ENCODE results near the gene CCDC60. TPM values are rescaled to one million over a fixed set of nuclear protein-coding genes. Genes with fewer than 3 reads are reported as not detected.

Gene CCDC60
- total RNA-seq, 2 donors from 2014 or later: 4.3 to 4.9 TPM

- Histone ChIP-seq H3K27ac (no peak overlapping the region), H3K9me3 (no peaks in the 10 kb centered on the region), H3K36me3 (no peaks in the 10 kb centered on the region), H3K4me1 (replicated peaks) (no peaks in the 10 kb centered on the region), H3K4me3 (no peak overlapping the region), H3K27me3 (replicated peaks; ENCODE audit: insufficient read depth) (no peaks in the 10 kb centered on the region)
- DNase-seq (ENCODE audit: low spot score): no peak
- intact Hi-C loops (cut with DNase I): no loop called here
- WGBS: 95% methylated on average over 1 of the region's 1 CpG
- no peak for TF ChIP-seq POLR2AphosphoS5 (IDR thresholded peaks at IDR 0.05)
- TF ChIP-seq CTCF (IDR thresholded peaks at IDR 0.05): no peak
- TF ChIP-seq POLR2A (IDR thresholded peaks at IDR 0.05): no peak
These were observed 146.0 kb downstream of the CCDC60 start for GRCh38 chr12:119480551-119480950.

- no peaks in the 10 kb centered on the region for H3K9me3 ChIP-seq
- H3K27ac ChIP-seq: no peak overlapping the region
- no peak overlapping the region for H3K4me3 ChIP-seq
- H3K4me1 ChIP-seq (replicated peaks): no peaks in the 10 kb centered on the region
- 51% methylated on average over 4 of the region's 4 CpGs for WGBS
- intact Hi-C loops (cut with DNase I): no loop called here
- H3K27me3 ChIP-seq (replicated peaks; ENCODE audit: insufficient read depth): no peaks in the 10 kb centered on the region
- no peak for DNase-seq (ENCODE audit: low spot score)
- no peaks in the 10 kb centered on the region for H3K36me3 ChIP-seq
- TF ChIP-seq CTCF (IDR thresholded peaks at IDR 0.05): no peak
- TF ChIP-seq POLR2A (IDR thresholded peaks at IDR 0.05): no peak
- no peak for TF ChIP-seq POLR2AphosphoS5 (IDR thresholded peaks at IDR 0.05)
These were observed 152.1 kb downstream of the CCDC60 start for GRCh38 chr12:119486599-119487154.

GRCh38 chr12:119491814-119492213 lies 157.3 kb downstream of the CCDC60 start:
- WGBS: 93% methylated on average over 5 of the region's 5 CpGs
- Histone ChIP-seq H3K4me1 (replicated peaks) (no peaks in the 10 kb centered on the region), H3K9me3 (no peaks in the 10 kb centered on the region), H3K36me3 (no peaks in the 10 kb centered on the region), H3K4me3 (no peak overlapping the region), H3K27me3 (replicated peaks; ENCODE audit: insufficient read depth) (no peaks in the 10 kb centered on the region), H3K27ac (no peak overlapping the region)
- TF ChIP-seq POLR2AphosphoS5 (IDR thresholded peaks at IDR 0.05) (no peak), POLR2A (IDR thresholded peaks at IDR 0.05) (no peak), CTCF (IDR thresholded peaks at IDR 0.05) (no peak)
- intact Hi-C loops (cut with DNase I): no loop called here
- no peak for DNase-seq (ENCODE audit: low spot score)

- H3K4me1 ChIP-seq (replicated peaks): no peaks in the 10 kb centered on the region
- no peak overlapping the region for H3K27ac ChIP-seq
- no peak for DNase-seq (ENCODE audit: low spot score)
- no peaks in the 10 kb centered on the region for H3K27me3 ChIP-seq (replicated peaks; ENCODE audit: insufficient read depth)
- intact Hi-C loops (cut with DNase I): no loop called here
- no peaks in the 10 kb centered on the region for H3K36me3 ChIP-seq
- no peak overlapping the region for H3K4me3 ChIP-seq
- TF ChIP-seq POLR2AphosphoS5 (IDR thresholded peaks at IDR 0.05) (no peak), POLR2A (IDR thresholded peaks at IDR 0.05) (no peak), CTCF (IDR thresholded peaks at IDR 0.05) (no peak)
- WGBS: 70% methylated on average over 4 of the region's 4 CpGs
- no peaks in the 10 kb centered on the region for H3K9me3 ChIP-seq
These were observed 165.7 kb downstream of the CCDC60 start for GRCh38 chr12:119500209-119500608.

GRCh38 chr12:119501052-119501451 lies 166.5 kb downstream of the CCDC60 start:
- Histone ChIP-seq H3K4me1 (replicated peaks) (no peaks in the 10 kb centered on the region), H3K27me3 (replicated peaks; ENCODE audit: insufficient read depth) (no peaks in the 10 kb centered on the region), H3K27ac (no peak overlapping the region), H3K4me3 (no peak overlapping the region), H3K9me3 (no peaks in the 10 kb centered on the region), H3K36me3 (no peaks in the 10 kb centered on the region)
- DNase-seq (ENCODE audit: low spot score): no peak
- 94% methylated on average over 2 of the region's 2 CpGs for WGBS
- TF ChIP-seq POLR2AphosphoS5 (IDR thresholded peaks at IDR 0.05) (no peak), CTCF (IDR thresholded peaks at IDR 0.05) (no peak), POLR2A (IDR thresholded peaks at IDR 0.05) (no peak)
- intact Hi-C loops (cut with DNase I): no loop called here

All from prostate gland (tissue), 2 donors.